GM12892 (cell line): ENCODE measurements around the gene INPP4B.

Source experiments
- POLR2A ChIP-seq: IDR thresholded peaks from 2 replicates; pipeline ENCODE4 v1.6.1; 2011; ENCODE audit warnings: low read depth, low read length, control low read depth
- TAF1 ChIP-seq: IDR thresholded peaks from 2 replicates; pipeline ENCODE4 v1.6.1; 2011; ENCODE audit warnings: low read depth, mild to moderate bottlenecking, control low read depth, low read length, borderline replicate concordance

- no peak for TF ChIP-seq TAF1
- TF ChIP-seq POLR2A, result no peak
These were observed 162.1 kb downstream of the INPP4B start for GRCh38 chr4:142683997-142684396.
